Skeletal muscle tissue (tissue), 4 donors: ENCODE data around the gene ZBTB2. TPM values are rescaled to one million over a fixed set of nuclear protein-coding genes. Genes with fewer than 3 reads are reported as not detected.

Experiments used
- H3K27ac ChIP-seq: one replicate; pipeline ENCODE4 v1.7.0; 2013; ENCODE audit warnings: mild to moderate bottlenecking, low read depth, low read length, inconsistent platforms
- H3K27me3 ChIP-seq, 3 donors: one replicate each; pipeline ENCODE4 v1.7.0; 2013; ENCODE audit warnings: low read length in 3 of 3; ENCODE audit not compliant: control insufficient read depth in 3 of 3, insufficient read depth in 3 of 3
- H3K36me3 ChIP-seq, 3 donors: one replicate each; pipeline ENCODE4 v1.7.0; 2013; ENCODE audit warnings: low read length in 3 of 3; ENCODE audit not compliant: control insufficient read depth in 3 of 3, insufficient read depth in 3 of 3
- H3K4me1 ChIP-seq, 3 donors: one replicate each; pipeline ENCODE4 v1.7.0; 2013; ENCODE audit warnings: low read length in 3 of 3, mild to moderate bottlenecking in 3 of 3; ENCODE audit not compliant: control insufficient read depth in 3 of 3, insufficient read depth in 3 of 3
- H3K4me3 ChIP-seq, 3 donors: one replicate each; pipeline ENCODE4 v1.7.0; 2013; ENCODE audit warnings: low read length in 3 of 3
- H3K9ac ChIP-seq, 3 donors: one replicate each; pipeline ENCODE4 v1.7.0; 2013; ENCODE audit warnings: low read length in 3 of 3, mild to moderate bottlenecking in 3 of 3, moderate library complexity in 2 of 3, low read depth in 1 of 3
- H3K9me3 ChIP-seq, 3 donors: one replicate each; pipeline ENCODE4 v1.7.0; 2013; ENCODE audit warnings: low read length in 3 of 3; ENCODE audit not compliant: control insufficient read depth in 3 of 3
- total RNA-seq: library from RNA; depleted of rRNA; stranded (reverse); fragments of >200 nt; gene quantifications from one replicate; pipeline ENCODE4 v1.2.3, GENCODE V29; 2014
- donor health status: Osteomylitis.

ZBTB2 gene
- total RNA-seq, 1 donor from 2014 or later: 5.7 TPM

GRCh38 chr6:151430886-151431285, 39.5 kb upstream of the ZBTB2 start:
- no peaks in the 10 kb centered on the region for H3K27me3 ChIP-seq
- peaks cover 7 to 34% (median 21%) of the 10 kb centered on the region in 3 donors for H3K36me3 ChIP-seq
- H3K9ac ChIP-seq: no peak overlapping the region
- no peak overlapping the region for H3K27ac ChIP-seq
- H3K9me3 ChIP-seq: no peaks in the 10 kb centered on the region
- H3K4me3 ChIP-seq: no peak overlapping the region
- H3K4me1 ChIP-seq: no peaks in the 10 kb centered on the region

GRCh38 chr6:151428093-151428735, 36.9 kb upstream of the ZBTB2 start:
- H3K36me3 ChIP-seq: peaks cover 10 to 42% (median 23%) of the 10 kb centered on the region in 3 donors

GRCh38 chr6:151425561-151425960, 34.2 kb upstream of the ZBTB2 start:
- Histone ChIP-seq H3K9me3 (no peaks in the 10 kb centered on the region), H3K4me3 (no peak overlapping the region), H3K9ac (no peak overlapping the region), H3K4me1 (no peaks in the 10 kb centered on the region), H3K27me3 (no peaks in the 10 kb centered on the region), H3K36me3 (peaks cover 5 to 32% (median 24%) of the 10 kb centered on the region in 3 donors), H3K27ac (no peak overlapping the region)

More at GRCh38 chr6:151428093-151428735, 36.9 kb upstream of the ZBTB2 start:
- H3K4me1 ChIP-seq: no peaks in the 10 kb centered on the region
- no peak overlapping the region for H3K27ac ChIP-seq
- no peak overlapping the region for H3K4me3 ChIP-seq
- H3K27me3 ChIP-seq: no peaks in the 10 kb centered on the region
- H3K9ac ChIP-seq: no peak overlapping the region
- H3K9me3 ChIP-seq: no peaks in the 10 kb centered on the region

- peaks cover 7 to 24% (median 13%) of the 10 kb centered on the region in 3 donors for H3K36me3 ChIP-seq
Observed at GRCh38 chr6:151422981-151423380, 31.6 kb upstream of the ZBTB2 start.

GRCh38 chr6:151417477-151417876, 26.1 kb upstream of the ZBTB2 start:
- H3K9ac ChIP-seq: no peak overlapping the region
- no peaks in the 10 kb centered on the region for H3K27me3 ChIP-seq
- no peak overlapping the region for H3K27ac ChIP-seq
- no peak overlapping the region for H3K4me3 ChIP-seq
- H3K4me1 ChIP-seq: no peaks in the 10 kb centered on the region
- peaks cover 7 to 32% (median 31%) of the 10 kb centered on the region in 3 donors for H3K36me3 ChIP-seq
- H3K9me3 ChIP-seq: no peaks in the 10 kb centered on the region

More at GRCh38 chr6:151422981-151423380, 31.6 kb upstream of the ZBTB2 start:
- Histone ChIP-seq H3K9ac (no peak overlapping the region), H3K27me3 (no peaks in the 10 kb centered on the region), H3K4me1 (no peaks in the 10 kb centered on the region), H3K9me3 (no peaks in the 10 kb centered on the region), H3K4me3 (no peak overlapping the region), H3K27ac (no peak overlapping the region)

- H3K36me3 ChIP-seq: peaks cover 9 to 36% (median 34%) of the 10 kb centered on the region in 3 donors
- no peaks in the 10 kb centered on the region for H3K27me3 ChIP-seq
- no peaks in the 10 kb centered on the region for H3K4me1 ChIP-seq
- no peak overlapping the region for H3K27ac ChIP-seq
- H3K9me3 ChIP-seq: no peaks in the 10 kb centered on the region
- H3K9ac ChIP-seq: no peak overlapping the region
- H3K4me3 ChIP-seq: no peak overlapping the region
Observed at GRCh38 chr6:151414641-151415260, 23.4 kb upstream of the ZBTB2 start.

- H3K9ac ChIP-seq: no peak overlapping the region
- H3K9me3 ChIP-seq: no peaks in the 10 kb centered on the region
- no peaks in the 10 kb centered on the region for H3K4me1 ChIP-seq
- no peak overlapping the region for H3K4me3 ChIP-seq
- no peak overlapping the region for H3K27ac ChIP-seq
- H3K36me3 ChIP-seq: peaks cover 7 to 34% (median 32%) of the 10 kb centered on the region in 3 donors
- no peaks in the 10 kb centered on the region for H3K27me3 ChIP-seq
Observed at GRCh38 chr6:151413372-151414145, 22.2 kb upstream of the ZBTB2 start.

GRCh38 chr6:151412909-151413308, 21.6 kb upstream of the ZBTB2 start:
- no peak overlapping the region for H3K9ac ChIP-seq
- H3K36me3 ChIP-seq: peaks cover 7 to 34% (median 32%) of the 10 kb centered on the region in 3 donors
- H3K27ac ChIP-seq: no peak overlapping the region
- no peaks in the 10 kb centered on the region for H3K4me1 ChIP-seq
- H3K27me3 ChIP-seq: no peaks in the 10 kb centered on the region
- no peaks in the 10 kb centered on the region for H3K9me3 ChIP-seq
- no peak overlapping the region for H3K4me3 ChIP-seq

GRCh38 chr6:151409679-151410078, 18.3 kb upstream of the ZBTB2 start:
- H3K4me3 ChIP-seq: no peak overlapping the region
- no peaks in the 10 kb centered on the region for H3K27me3 ChIP-seq
- peaks cover 0 to 6% (median 2%) of the 10 kb centered on the region in 3 donors for H3K4me1 ChIP-seq
- H3K27ac ChIP-seq: no peak overlapping the region
- H3K9ac ChIP-seq: no peak overlapping the region
- peaks cover 2 to 23% (median 20%) of the 10 kb centered on the region in 3 donors for H3K36me3 ChIP-seq
- H3K9me3 ChIP-seq: no peaks in the 10 kb centered on the region

- H3K27me3 ChIP-seq: no peaks in the 10 kb centered on the region
- no peak overlapping the region for H3K27ac ChIP-seq
- H3K9ac ChIP-seq: no peak overlapping the region
- H3K9me3 ChIP-seq: no peaks in the 10 kb centered on the region
- H3K4me1 ChIP-seq: peaks cover 0 to 6% (median 2%) of the 10 kb centered on the region in 3 donors
- H3K4me3 ChIP-seq: no peak overlapping the region
- H3K36me3 ChIP-seq: peaks cover 2 to 23% (median 20%) of the 10 kb centered on the region in 3 donors
Observed at GRCh38 chr6:151409260-151409659, 17.9 kb upstream of the ZBTB2 start.
